ENCODE measurements around the gene PARD6B.
A peak's percentile ranks its signal among the peaks of the same experiment; 100 is the strongest.

PARD6B gene

GRCh38 chr20:50724851-50725723 lies 6.3 kb upstream of the PARD6B start:
- no peak for DNase-seq

DNA sequence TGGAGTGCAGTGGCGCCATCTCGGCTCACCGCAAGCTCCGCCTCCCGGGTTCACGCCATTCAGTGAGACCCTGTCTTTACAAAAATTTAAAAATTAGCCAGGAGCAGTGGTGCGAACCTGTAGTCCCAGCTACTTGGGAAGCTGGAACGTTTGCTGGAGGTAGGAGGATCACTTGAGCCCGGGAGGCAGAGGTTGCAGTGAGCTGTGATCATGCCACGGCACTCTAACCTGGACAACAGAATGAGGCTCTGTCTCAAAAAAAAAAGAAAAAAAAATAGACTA lies 5.7 kb upstream of the PARD6B start:
- no peak for DNase-seq

- no peak for DNase-seq
Observed at GRCh38 chr20:50726955-50727791, 4.2 kb upstream of the PARD6B start.

- no peak for DNase-seq
Observed at GRCh38 chr20:50727792-50728485, 3.4 kb upstream of the PARD6B start.

DNA sequence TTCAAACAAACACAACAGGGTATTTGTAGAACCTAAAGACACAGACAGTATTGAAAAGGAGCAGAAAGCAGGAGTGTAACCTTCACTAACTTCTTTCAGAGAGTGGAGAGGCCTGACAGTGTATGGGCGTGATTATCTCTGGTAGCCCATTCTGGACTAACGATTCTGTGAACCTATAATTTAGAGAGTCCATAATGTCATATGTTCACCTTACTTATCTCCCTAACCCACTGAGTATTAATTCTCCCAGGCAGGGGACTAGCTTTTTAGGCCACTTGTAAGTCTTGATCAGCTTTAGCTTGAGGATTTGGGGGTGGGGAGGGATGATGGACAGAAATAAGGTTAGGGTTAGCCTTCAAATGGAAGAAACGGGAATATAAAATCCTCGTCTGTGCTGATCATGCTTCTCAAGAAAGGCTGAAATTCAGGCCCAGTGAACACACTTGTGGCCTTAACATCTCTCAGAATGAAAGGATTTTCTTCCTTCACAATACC lies 2.8 kb upstream of the PARD6B start:
- no peak for DNase-seq

DNA sequence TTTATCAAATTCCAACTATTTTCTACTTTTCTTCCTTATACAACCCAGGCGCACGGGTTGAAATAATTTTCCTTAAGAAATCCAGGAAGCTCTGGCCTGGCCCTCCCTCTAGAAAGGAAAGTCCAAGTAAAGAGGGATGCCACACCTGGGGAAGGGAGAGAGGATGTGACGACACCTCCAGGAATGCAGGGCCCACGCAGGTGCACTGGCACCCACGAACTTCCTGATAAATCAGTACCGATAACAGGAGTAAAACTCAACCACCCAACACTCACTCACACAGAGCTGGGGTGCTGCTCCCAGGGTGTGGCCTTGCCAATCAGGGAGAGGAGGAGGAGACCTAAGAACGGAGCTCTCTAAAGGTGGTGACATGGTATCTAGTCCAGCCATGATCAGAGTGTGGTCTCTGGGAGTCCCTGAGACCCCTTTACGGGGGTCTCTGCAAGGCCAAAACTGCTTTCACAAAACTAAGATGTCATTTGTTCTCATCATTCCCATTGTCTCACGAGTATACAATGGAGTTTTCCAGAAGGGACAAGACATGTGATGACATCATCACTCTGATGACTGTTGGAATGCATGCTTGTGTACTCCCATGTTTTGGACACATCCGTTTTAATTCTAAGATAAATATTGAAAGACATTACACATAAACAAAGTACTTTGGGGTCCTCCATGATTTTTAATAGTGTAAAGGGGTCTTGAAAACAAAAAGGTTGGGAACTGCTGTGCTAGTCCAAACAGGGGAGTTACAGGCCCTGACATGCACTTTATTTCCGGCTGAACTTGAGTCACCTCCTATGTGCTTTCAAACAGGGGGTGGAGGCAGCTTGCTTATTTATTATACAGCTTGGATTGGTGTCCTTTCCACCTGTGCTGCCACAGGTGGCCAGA lies 2.2 kb upstream of the PARD6B start:
- peak; percentile 53 for DNase-seq

GRCh38 chr20:50729901-50730764 lies 1.2 kb upstream of the PARD6B start:
- DNase-seq, result peak; percentile 53

DNA sequence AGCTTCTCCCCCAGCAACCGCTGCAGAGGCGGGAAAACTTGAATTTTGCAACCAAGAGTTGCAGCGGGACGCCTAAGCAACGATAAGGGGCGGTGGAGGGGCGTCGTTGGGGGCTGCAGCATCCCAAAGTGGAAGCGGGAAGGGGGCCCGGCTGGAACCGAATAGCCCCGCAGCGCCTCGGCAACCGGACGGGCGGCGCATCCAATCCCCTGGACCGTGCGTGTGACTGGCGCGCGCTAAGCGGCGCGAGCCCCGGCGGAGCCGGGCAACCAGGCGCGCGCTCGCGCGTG lies 670 bp upstream of the PARD6B start:
- no peak for DNase-seq

DNA sequence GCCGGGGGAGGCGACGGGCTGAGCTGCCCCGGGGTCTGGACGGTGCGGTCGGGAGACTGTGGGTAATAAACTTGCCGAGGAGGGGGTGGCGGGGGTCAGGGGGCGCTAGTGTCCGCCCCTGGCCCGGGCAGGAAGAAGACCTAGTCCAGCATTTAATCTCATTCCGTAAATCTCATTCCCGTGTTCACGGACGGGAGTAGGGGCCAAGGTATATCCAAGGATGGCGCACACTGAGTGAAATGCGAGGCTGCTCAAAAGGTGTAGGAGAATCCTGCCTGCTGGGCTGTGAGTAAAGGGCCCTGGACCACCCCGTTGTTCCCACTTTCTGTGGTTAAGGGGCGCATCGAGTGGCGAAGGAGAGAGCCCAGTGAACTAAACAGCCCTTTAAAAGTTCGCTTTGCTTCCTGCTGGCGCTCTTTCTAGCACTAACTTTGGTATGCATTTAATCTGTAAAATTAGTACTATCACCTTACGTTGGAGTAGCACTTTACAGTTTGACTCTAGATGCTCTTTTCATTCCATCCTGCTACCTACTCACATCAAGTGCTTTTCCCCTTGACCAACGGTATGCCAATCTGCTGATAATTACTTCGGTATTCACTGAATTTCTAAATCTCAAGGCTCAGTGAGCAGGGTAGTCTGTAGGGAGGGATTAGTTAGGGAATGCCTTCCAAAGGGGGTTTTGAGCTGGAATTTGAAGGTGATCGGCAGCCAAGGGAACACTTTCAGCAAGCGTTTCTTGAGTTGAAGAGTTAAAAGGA lies 730 bp downstream of the PARD6B start:
- DNase-seq, result no peak

DNA sequence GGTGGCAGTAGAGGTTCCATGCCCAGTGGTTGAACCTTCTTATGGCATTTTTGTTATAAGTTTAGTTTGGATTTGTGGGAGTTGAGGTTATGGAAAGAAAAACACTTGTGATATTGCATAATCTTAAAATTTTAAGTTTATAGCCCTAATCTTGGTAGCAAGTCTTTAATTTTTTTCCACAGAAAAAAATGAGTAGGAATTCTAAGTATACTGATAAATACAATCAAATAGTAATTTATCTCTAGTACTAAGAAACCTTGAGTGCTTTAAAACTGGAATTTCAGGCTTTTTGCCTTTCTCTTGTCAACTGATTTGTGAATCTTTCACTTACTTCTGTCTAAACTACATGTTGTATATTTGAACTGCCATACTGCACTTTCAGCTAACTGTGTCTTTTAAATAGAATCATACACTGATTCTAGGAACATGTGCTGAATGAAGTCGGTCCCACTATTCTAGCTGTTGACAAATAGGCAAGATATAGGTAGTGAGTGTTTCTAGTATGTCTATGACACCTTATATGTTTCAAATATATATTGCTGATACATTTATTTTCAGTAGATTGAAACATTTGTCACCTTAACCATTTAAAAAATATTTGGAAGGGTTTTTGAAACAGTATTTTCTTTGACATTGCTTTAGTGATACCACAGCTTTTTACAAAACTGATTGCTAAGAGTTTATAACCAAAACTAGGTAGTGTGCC lies 2.4 kb downstream of the PARD6B start:
- DNase-seq, result no peak

DNA sequence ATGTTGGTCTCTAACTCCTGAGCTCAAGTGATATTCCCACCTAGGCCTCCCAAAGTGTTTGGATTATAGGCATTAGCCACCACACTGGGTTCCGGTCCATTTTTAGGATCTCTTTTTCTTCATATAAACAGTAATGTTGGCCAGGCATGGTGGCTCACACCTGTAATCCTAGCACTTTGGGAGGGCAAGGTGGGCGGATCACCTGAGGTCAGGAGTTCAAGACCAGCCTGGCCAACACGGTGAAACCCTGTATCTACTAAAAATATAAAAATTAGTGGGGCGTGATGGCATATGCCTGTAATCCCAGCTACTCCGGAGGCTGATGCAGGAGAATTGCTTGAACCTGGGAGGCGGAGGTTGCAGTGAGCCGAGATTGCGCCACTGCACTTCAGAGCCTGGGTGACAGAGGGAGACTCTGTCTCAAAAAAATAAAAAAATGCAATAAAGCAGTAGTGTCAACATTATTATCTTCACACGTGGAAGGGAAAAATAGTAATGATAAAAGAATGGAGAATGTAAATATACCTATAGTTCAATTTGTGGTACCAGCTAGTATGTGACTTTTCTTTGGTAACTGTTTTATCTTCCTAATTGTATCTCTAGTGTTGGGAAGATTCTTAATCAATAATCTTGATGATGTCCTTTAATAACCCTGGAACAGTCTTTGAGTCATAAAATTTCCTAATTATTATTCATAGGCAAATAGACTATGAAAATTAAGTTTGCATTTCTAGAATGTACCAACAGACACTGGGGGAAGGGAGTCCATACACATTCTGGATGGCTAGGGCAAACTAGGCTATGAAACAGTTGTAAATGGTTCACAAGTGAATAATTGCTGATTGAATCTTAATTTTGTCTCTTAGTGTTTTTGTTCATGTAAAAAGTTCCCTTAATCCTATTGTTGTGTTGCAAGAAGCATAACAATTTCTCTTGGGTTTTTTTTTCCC lies 3.6 kb downstream of the PARD6B start:
- no peak for DNase-seq

DNA sequence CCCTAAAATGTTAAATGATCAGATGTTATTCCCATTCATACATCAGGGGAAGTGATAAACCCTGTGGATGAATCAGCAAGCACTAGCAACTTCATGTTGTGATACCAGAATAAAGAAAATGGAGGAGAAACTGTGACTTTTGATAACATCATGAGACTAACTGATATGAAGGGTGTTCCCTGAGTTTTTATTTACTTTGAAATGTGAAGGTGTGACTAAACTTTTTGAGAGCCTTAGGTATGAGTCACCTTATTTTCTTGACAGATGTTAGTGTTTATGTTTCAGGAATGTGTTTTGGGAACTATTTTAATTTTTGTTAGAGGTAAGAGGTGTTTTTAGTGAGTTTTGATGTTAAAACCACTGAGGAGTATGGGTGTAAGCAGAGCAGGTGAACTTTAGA lies 4.4 kb downstream of the PARD6B start:
- no peak for DNase-seq

DNA sequence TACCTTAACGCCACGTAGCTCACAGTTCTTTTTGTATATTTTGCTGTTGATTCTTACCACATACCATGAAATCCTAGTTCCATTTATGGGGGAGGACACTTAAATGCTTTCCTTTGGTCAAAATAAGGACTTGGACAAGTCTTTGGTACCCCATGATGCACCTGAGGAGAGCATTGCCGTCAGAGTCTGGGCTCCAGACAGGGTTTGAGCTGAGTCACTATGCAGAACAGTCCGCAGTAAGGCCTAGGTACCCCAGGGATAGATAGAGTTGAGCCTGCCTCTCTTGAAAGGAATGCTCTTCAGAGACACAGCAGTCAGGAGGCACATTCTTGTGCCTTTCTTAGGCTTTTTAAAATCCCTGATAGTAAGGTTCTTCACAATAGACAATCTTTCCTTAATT lies 6.0 kb downstream of the PARD6B start:
- no peak for DNase-seq

DNA sequence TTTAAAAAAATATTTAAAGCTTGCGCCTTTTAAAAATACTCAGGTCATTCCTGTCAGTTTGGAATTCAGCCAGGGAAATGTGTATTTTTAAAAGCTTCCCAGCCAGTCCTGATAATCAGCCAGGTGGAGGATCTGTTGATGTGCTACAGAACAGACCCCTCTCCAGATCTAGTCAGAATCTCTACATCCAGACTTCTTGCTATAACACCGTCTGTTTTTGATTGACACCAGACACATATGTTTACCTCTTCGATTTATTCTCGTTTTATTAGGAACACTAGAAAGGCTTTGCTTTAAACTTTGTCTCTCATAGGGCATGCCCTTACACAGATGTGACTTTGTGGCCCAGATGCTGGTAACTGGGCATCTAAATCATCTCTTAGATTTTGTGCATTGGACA lies 11.7 kb downstream of the PARD6B start:
- DNase-seq, result no peak

GRCh38 chr20:50744143-50744792 lies 12.9 kb downstream of the PARD6B start:
- DNase-seq, result no peak

GRCh38 chr20:50745634-50746137 lies 14.3 kb downstream of the PARD6B start:
- DNase-seq, result no peak

GRCh38 chr20:50746138-50746940 lies 15.0 kb downstream of the PARD6B start:
- DNase-seq, result no peak
